Fibroblast of villous mesenchyme (primary cell): ENCODE data around the gene CCKAR. TPM values are rescaled to one million over a fixed set of nuclear protein-coding genes. Genes with fewer than 3 reads are reported as not detected.
"Not testable (repeated sequence)": the region's sequence is repeated elsewhere in the genome, so short reads cannot be mapped to it uniquely, and the experiment has no call there.

ENCODE experiments used
- DNase-seq: peaks from one replicate; pipeline ENCODE4 v3.0.0-alpha.2; 2010; ENCODE audit warnings: low read depth
- H3K4me3 ChIP-seq: 2 replicates; pipeline ENCODE4 v1.5.1; 2011; ENCODE audit warnings: low read depth, mild to moderate bottlenecking, low read length
- CTCF ChIP-seq: IDR thresholded peaks from 2 replicates; pipeline ENCODE4 v1.5.1; 2012; ENCODE audit warnings: low read depth, mild to moderate bottlenecking, low read length; ENCODE audit not compliant: insufficient read depth
- total RNA-seq: library from RNA; depleted of rRNA; stranded (reverse); fragments of >200 nt; gene quantifications from 2 replicates; pipeline ENCODE4 v1.2.3, GENCODE V29; 2012

Gene CCKAR
- total RNA-seq, 1 donor = 0.43 TPM

DNA sequence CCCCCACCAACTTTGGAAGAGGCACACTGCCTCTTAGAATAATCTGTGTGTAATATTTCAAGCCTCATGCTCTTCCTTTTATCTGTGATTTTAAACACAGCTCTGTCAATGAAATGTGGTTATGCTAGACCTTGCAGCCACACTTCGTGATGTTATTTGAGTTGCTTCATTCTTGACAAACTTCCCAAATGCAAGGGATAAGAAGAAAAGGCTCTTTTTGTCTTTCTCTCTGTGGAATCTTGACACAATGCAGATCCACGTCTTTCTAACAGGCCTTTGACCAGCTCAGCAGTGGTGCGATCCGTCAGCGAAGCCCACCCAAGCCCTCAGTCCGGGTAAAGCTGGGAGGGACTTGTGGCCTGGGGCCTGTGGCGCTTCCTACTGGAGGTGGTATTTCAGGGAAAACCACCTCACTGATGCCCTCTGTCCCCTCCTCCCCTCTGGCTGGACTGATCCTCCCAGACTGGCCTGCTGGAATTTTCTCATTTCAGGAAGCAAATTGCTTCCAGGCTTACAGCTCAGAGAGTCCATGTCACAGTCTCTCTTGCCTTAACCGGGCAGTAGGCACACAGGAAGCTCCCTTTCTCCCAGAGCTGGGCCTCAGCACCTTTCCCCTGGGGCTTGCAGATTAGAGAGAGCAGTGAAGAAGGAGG lies 19.5 kb upstream of the CCKAR start:
- no peak for TF ChIP-seq CTCF
- no peak for DNase-seq
- no peak overlapping the region for H3K4me3 ChIP-seq

- no peak for TF ChIP-seq CTCF
- no peak overlapping the region for H3K4me3 ChIP-seq
- DNase-seq = no peak
Observed at GRCh38 chr4:26507286-26507685, 17.0 kb upstream of the CCKAR start.

- DNase-seq = no peak
- no peak for TF ChIP-seq CTCF
- H3K4me3 ChIP-seq = no peak overlapping the region
Observed at GRCh38 chr4:26503844-26504243, 13.6 kb upstream of the CCKAR start.

DNA sequence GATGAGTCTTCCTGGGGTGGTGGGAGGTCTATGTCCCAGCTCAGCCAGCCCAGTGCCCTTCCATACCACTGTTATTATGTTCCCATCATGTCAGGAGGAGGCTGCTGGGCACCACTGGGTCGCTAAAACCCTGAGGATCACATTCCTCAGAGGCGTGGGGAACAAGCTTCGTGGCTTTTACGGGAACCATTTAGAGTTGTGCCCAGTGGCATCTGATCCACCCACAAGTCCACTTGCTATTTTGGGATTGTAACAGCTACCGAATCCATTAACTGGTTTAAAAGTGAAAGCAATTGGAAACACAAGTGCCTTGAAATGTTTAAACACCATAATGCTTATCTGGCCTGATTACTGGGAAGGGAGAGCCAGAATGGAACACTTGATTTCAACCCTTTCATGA lies 13.1 kb upstream of the CCKAR start:
- no peak overlapping the region for H3K4me3 ChIP-seq
- DNase-seq = no peak
- TF ChIP-seq CTCF = no peak

- not testable (repeated sequence) for H3K4me3 ChIP-seq
- peak; percentile 37 for DNase-seq
Observed at GRCh38 chr4:26500565-26500999, 10.3 kb upstream of the CCKAR start.

DNA sequence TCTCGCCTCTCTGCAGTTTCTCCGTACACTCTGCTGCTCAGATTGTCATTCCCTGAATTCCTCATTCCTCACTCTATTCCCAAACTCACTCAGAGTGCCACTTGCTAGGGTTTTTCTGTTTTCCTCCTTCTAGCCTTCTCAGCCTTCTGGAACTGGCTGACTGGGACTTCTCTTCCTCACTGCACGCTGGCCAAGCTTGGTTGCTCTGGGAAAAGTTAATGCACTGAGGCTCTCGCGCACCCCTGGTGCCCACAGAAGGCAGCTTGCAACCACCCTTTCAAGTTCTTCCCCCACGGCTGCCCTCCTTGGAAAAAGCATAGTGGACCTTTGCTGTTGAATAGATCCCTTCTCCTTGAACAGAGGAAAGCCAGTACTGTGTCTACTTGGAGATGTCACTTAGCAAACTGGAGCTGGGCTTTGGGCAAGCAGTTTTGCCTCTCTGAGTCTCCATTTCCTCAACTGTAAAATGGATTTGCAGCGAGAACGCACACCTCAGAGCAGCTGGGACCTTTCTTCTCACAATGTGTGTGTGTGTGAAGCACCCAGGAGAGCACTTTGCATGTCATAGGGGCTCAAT lies 6.0 kb upstream of the CCKAR start:
- TF ChIP-seq CTCF = no peak
- DNase-seq = no peak
- H3K4me3 ChIP-seq = no peak overlapping the region

DNA sequence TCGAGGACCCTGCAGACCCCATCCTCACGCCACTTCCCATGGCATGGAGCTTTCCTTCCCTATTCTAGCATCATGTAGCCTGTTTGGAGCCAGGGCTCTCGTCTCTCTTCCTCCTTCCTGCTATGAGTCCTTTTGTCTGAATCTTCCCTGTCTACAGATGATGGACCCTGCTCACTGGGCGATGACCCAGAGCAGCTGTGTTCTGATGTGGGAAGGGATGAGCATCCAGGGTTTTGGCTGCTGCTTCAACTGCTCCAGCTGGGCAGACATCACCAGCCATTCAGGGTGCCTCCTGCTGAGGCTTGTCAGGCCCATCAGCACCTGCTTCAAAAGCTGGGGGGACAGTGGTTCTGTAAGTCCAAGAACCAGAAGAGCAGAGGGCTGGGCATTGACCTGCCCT lies 3.2 kb upstream of the CCKAR start:
- no peak for DNase-seq
- H3K4me3 ChIP-seq = no peak overlapping the region
- no peak for TF ChIP-seq CTCF
